ENCODE data around the gene PTPRN2.
"Not testable (repeated sequence)": the region's sequence is repeated elsewhere in the genome, so short reads cannot be mapped to it uniquely, and the experiment has no call there.

Gene PTPRN2

DNA sequence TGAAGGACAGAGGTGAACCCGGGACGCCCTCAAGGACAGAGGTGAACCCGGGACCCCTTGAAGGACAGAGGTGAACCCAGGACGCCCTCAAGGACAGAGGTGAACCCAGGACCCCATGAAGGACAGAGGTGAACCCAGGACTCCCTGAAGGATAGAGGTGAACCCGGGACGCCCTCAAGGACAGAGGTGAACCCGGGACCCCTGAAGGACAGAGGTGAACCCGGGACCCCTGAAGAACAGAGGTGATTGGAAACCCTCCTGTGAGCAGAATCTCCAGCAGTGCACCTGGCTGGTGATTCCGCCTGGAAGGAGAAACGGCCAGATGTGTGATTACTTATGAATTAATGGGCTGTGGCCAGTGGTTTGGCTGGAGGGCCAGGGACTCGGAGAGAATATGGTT is 272.3 kb downstream of the PTPRN2 start:
- no peak for DNase-seq

DNA sequence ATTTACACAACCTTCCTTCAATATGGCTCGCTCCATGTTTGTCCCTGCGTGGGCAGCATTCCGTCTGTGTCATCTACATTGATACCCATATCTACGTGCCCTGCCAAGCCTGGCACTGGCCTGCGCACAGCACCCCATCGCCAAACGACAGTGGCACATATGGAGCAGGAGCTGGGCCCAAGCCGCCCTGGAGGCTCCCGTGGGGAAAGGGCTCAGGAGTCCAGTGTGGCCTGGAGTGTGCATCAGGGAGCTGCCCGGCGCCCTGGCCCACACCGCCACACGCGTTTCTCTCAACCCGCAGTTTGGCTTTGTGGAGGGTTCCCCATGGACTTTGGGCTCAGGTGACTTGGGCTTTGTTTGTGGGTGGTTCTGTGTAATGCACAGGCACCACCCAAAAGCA is 273.2 kb downstream of the PTPRN2 start:
- no peak for DNase-seq

DNA sequence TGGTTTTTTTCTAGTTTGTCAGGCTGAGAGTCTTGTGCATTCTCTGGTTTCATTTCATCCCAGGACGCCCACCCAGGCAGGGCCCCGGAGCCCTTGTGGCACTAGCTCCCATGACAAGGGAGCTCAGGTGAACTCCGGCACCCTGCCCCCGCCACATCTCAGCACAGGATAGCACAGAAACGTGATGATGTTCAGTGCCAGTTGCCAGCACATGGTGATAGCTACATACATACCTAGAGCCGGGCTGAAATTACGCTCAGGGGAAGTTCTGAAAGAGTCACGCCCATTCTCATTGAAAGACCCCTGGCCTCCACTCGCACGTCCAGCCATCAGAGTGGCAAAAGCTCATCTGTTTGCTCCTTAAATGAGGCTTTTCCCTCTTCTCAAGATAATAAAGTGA is 273.7 kb downstream of the PTPRN2 start:
- DNase-seq, result no peak

DNA sequence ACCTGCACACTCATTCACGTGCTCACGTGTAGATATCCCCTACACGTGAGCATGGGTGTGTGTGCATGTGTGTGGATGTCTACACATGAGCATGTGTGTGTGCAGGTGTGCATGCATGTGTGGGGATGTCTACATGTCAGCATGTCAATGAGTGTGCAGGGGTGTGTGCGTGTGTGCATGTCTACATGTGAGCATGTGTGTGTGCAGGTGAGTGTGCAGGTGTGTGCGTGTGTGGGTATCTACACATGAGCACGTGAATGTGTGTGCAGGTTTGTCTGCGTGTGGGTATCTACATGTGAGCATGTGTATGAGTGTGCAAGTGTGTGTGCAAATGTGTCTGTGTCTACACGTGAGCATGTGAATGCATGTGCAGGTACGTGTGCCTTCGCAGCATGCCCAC is 274.8 kb downstream of the PTPRN2 start:
- DNase-seq, result no peak

DNA sequence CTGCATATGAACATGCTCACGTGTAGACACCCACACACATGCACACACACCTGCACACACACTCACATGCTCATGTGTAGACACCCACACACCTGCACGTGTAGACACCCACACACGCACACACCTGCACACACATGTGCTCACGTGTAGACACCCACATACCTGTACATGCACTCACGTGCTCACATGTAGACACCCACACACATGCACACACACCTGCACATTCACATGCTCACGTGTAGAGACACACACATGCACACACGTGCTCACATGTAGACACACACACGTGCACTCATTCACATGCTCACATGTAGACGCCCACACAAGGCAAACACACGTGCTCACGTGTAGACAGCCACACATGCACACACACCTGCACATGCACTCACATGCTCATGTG is 275.8 kb downstream of the PTPRN2 start:
- no peak for DNase-seq

DNA sequence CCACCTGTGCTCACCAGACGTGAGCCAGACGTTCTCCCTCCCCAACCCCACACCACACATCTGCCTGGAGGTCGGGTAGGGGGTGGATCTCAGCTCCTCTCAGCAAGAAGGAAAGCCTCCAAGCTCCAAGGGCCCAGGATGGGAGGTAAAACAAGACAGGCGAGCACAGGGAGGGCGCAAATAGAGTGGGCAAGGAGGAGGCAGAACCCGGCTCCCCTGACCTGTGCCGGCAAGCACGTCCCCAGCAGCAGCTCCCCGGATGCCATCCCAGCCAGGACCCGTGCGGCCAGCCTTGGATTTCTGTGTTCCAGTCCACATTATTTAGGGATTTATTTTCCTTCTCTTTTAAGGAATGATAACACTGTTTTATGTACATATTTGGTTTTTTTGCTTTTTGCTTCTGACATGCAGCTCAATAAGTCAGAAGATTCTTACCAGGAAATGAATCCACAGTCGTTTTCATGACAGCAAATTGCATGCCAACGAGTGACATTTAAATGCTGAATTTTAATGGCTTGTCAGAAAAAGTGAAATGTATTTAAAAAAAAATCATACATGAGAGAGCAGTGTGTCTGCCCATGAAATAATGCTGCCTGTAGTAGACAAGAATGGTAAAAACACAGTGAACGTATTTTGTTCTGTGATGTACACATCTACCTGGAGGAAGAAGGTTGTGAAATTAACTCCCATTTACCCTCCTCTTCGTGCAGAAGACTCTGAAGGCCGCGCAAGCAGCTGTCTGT is 276.5 kb downstream of the PTPRN2 start:
- DNase-seq, result no peak

DNA sequence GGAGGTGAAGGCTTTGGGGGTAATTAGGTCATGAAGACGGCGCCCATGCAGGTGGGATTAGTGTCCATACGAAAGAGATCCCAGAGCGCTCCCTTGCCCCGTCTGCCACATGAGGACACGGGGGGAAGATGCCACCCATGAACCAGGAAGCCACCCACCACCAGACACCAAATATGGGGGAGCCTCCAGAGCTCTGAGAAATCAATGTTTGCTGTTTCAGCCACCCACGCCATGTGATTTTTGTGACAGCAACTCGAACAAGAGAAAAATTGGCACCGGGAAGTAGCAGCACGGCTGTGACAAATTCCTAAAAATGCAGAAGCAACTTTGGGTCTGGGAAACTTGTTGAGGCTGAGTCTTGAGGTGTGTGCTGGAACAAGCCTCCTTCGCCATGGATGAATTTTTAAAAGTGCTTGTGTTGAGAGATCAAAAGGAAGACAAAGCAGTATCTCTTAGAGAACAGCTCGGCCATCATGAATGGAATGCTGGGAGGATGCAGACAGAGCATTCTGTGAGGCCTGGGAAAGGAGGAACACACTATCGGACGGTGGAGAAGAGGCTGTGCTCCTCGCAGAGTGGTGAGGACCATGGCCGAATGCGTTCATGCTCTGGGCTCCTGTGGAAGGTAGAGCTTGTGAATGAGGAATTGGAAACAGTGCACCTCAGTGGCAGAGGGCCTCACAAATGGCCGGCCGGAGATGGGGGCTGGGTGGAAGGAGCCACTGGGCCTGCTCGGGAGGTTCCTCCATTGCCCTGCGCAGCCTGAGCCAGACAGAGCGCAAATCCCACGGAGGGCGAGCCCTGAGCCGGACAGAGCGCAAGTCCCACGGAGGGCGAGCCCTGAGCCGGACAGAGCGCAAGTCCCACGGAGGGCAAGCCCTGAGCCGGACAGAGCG is 277.5 kb downstream of the PTPRN2 start:
- no peak for DNase-seq

DNA sequence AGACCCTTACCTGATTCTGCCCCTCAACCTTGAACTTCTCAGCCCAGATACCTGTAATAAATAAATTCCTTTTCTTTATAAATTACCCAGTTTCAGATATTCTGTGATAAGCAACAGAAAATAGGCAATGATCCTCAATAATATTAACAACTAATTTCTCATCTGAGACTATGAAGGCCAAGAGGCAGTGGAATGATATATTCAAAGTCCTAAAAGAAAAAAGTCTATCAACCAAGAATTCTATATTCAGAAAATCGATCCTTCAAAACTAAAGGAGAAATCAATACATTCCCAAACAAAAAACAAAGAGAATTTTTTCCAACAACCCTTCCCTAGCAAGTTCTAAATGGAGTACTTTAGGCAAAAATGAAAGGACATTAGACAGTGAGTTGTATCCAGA is 279.6 kb downstream of the PTPRN2 start:
- no peak for DNase-seq

DNA sequence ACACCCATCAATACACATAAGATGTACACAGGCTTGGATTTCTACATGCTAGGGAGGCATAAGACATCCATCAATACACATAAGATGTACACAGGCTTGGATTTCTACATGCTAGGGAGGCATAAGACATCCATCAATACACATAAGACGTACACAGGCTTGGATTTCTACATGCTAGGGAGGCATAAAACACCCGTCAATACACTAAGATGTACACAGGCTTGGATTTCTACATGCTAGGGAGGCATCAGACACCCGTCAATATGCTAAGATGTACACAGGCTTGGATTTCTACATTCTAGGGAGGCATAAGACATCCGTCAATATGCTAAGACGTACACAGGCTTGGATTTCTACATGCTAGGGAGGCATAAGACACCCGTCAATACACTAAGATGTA is 283.6 kb downstream of the PTPRN2 start:
- not testable (repeated sequence) for DNase-seq

DNA sequence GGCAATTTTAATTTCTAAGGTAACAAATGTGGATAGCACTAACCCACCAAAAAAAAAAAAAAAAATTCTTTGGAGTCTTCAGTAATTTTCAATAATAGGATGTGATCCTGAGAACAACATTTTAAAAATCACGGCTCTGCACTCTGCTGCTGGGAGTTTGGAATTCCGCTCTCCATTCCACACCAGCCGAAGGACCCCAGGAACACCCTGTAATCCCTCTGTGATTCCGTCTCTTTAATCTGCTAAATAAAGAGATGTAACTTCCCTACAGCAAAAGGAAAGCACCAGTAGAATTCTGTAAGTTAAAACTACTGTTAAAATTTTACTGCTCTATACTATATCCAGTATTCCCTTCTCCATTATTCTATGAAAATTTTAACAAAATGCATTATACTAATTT is 284.5 kb downstream of the PTPRN2 start:
- DNase-seq, result no peak

DNA sequence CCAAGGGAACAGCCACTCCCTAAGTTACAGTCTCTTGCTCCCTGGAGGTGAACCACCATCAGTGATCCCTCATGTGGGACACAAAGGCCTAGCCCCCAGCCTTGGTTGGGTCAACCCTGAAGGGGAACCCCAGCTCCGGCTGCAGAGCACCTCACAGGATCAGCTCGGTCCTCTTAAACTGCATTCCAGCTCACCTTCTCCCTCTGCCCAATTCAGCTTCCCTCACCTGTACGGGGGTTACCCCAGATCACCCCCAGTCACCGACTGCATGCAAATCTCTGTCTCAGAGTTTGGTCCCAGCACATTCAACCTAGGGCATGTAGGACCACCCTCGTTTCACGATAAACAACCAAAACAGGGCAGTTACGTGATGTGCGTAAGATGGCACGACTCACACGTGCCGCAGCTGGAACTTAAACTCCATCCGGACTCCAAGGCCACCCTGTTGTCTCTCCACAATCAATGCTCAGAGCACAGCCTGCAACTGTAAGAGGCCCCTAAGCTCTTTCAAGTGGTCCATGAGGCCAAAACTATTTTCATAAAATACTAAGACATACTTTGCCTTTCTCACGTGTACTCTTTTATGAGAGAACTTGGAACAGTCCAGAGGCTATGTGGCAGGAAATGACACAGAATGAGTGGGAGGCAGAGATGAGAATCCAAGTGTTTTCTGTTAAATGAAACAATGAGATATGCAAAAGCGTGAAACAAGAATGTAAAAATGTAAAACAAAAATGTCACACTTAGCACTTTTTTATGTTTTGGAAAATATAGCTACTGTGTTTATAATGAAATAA is 285.2 kb downstream of the PTPRN2 start:
- no peak for DNase-seq

DNA sequence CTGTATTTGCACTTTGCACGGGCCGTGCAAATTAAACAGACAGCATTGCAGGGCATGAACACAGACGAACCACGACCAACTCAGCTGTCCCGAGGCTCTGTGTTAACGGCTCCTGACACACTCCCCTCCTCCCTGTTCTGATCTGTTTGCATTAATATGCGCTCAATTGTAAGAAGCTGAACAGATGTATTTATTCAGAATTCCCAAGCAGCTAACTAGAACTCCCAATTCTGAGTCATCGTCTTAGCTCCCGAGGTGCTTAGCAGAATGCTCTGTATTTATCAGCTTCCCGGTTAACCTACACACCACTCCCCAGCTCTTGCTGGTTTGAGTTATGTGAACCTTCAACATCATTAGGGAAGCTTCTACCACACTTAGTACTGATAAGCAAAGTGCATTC is 286.4 kb downstream of the PTPRN2 start:
- no peak for DNase-seq

DNA sequence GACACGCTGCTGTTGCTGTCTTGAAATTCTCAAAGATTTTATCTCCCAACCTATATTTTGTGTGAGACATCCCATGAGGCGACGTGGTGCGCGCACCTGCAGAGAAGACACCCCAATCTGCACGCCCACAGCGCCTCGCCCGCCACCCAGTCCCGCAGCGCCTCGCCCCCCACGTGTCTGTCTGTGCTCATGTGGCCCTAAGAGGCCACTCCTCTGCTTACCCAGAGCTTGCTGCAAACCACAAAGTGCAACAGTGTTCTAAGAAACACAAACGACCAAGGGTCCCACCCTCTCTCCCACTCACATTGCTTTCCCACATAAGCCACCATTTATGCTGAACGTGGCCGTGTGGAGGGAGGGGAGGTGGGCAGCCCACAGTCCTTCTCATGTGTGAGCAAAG is 287.2 kb downstream of the PTPRN2 start:
- no peak for DNase-seq

DNA sequence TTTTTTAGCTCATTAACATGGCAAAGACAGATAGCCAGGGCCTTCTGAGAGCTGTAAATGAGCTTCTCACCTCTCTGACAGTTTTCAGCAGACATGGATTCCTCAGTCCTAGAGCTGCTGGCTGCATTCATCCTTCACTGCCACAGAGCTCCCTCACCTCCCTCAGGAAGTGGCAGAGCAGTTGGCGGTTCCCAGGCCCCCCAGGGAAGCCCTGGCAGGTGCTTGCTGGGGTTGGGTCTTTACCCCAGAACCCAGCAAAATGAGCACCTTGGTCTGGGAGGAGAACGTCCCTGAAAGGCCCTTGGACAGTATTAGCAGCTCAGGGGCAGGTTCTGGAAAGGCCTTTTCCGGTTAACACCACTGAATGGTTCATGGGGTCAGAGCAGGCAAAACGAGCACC is 288.0 kb downstream of the PTPRN2 start:
- no peak for DNase-seq

DNA sequence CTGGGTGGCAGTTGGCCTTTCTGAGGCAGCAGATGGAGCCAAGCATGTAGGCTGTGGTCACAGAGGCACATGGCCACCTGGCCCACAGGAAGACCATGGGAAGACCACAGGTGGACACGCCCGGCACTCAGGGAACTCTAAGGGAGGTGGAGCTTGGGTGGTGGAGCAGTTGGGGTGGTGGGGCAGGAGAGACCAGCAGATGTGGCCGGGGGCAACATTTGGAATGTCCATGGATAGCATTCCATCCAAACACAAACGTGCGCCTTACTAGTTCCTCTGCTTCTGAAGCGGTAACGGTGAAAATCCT is 290.9 kb downstream of the PTPRN2 start:
- DNase-seq, result no peak

DNA sequence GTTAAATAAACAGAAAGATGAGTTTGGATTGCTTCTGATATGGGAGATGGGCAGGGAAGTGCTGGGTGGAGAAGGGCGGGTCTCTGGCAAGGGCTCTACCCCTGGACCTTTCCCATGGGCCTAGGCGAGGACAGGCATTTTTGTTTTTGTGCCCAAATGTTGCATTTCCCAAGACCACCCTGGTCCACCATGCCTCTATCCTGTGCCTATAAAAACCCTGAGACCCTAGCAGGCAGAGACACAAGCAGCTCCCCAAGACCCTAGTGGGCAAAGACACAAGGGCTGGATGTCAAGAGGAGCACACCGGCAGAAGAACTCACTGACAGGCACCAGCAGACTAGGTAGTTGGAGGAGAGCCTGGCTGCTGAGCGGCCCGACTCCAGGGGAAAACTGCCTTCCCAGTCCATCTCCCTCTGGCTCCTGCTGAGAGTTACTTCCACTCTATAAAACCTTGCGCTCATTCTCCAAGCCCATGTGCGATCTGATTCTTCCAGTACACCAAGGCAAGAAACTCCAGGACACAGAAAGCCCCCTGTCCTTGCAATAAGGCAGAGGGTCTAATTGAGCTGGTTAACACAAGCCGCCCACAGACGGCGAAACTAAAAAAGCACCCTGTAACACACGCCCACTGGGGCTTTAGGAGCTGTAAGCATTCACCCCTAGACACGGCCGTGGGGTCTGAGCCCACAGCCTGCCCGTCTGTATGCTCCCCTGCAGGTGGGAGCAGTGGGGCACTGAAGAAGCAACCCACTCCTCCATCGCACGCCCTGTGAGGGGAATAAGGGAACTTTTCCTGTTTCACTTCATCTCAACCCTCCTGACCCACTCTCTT is 291.4 kb downstream of the PTPRN2 start:
- no peak for DNase-seq

DNA sequence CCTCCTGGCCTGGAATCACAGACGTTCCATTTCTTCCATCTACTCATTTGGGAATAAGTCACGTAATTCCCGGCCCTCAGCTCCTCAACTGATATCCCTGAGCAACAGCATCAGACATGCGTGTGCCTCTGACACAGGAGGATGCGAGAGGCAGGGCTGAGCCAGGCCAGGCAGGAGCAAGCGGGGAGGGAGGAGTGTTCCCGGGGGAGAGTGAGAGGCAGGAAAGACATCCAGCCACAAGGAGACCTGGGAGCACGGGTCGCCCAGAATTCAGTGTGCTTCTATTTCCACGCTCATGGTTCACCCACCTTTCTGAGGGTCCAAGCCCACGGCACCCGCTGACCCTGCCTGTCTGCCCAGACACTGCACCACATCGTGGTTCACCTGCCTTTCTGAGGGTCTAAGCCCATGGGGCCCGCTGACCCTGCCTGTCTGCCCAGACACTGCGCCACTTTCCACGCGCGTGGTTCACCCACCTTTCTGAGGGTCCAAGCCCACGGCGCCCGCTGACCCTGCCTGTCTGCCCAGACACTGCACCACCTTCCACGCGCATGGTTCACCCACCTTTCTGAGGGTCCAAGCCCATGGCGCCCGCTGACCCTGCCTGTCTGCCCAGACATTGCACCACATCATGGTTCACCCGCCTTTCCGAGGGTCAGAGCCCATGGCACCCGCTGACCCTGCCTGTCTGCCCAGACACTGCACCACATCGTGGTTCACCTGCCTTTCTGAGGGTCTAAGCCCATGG is 293.0 kb downstream of the PTPRN2 start:
- DNase-seq, result not testable (repeated sequence)

DNA sequence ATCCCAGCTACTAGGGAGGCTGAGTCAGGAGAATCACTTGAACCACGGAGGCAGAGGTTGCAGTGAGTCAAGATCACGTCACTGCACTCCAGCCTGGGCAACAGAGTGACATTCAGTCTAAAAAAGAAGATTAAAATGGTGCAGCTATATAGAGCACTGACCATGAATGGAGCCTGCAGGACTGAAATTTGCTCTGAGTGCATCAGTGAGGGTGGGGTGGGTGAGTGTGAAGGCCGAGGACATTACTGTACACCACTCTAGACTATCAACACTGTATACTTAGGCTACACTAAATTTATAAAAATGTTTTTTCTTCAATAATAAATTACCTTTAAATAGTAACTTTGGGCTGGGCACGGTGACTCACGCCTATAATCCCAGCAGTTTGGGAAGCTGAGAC is 294.7 kb downstream of the PTPRN2 start:
- DNase-seq, result no peak

DNA sequence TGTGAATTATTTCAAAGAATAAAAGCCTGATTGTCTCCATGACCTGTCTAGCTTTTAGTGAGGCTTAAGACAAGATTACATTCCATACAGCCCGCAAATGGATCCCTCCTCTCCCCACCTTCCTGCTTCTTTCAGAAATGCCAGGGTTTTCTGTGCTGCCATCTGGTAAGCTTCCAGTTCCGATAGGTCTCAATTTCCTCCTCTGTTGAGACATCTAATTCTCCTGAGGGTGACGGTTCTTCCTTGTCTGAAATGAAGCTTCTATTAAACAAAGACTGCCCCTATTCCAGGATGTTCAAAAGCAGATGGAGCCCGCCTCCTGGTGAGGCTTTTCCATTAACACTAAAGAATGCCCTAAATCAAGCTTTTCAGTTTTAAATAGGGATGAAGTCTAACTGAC is 295.6 kb downstream of the PTPRN2 start:
- no peak for DNase-seq

DNA sequence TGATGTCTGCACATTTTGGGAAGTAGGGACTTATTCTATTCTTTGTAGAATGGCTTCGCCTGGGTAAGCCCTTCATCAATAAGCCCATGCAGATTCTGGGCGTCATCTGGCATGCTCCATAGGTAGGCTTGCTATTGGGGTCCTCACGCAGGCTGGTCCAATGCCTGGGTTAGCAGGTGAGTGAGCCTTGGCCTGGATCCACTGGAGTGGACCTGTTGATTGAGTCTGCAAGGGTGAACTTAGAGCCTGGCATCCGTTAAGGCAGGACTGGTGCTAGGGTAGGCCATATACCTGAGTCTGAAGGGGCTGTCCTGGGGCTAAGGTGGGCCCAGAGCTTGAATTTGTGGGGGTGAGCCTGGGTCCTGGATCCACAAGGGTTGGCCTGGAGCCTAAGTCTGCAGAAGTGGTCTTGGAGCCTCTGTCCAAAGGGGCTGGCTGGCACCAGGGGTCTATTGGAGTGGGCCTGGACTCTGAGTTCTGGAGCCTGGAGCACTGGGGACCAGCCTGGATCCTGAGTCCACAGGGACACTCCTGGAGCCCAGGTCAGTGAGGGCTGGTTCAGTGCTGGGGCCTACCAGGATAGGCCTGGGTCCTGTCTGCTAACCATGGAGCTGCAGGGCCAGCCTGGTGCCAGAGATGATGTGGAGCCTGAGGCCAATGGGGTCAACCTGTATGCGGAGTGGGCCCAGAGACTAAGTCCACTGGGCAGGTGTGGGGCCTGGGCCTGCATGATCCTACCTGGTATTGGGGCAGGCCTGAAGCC is 297.7 kb downstream of the PTPRN2 start:
- no peak for DNase-seq

DNA sequence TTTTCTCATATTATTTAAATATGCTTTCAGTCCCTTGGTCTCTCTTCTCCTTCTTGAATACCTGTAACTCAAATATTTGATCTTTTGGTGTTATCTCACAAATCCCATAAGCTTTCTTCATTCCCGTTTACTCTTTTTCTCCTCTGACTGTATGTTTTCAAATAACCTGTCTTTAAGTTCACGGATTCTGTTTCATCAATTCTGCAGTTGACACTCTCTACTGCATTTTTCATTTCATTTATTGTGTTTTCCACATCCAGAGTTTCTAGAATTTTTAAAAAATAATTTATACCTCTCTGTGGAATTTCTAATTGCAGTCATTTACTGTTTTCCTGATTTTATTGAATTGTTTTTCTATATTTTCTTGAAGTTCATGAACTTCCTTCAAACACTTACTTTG is 298.4 kb downstream of the PTPRN2 start:
- no peak for DNase-seq
